HepG2 (cell line): Measurements from ENCODE around the gene METTL26. TPM values are rescaled to one million over a fixed set of nuclear protein-coding genes. Genes with fewer than 3 reads are reported as not detected.

ENCODE experiments used
- BCL6 ChIP-seq: IDR thresholded peaks from 2 replicates; pipeline ENCODE4 v1.6.1; 2016; ENCODE audit warnings: missing genetic modification reagents, missing compliant biosample characterization
- CEBPZ ChIP-seq: IDR thresholded peaks from 2 replicates; pipeline ENCODE4 v1.6.1; 2012; ENCODE audit warnings: low read length, improper control_type of control experiment
- DR1 ChIP-seq: sonication (generic); formaldehyde crosslinking; IDR thresholded peaks from 2 replicates; pipeline ENCODE4 v1.8.0; 2021; ENCODE audit warnings: mild to moderate bottlenecking, missing genetic modification reagents, inconsistent platforms
- ESRRA ChIP-seq: sonication (generic); formaldehyde crosslinking; IDR thresholded peaks from 2 replicates; pipeline ENCODE4 v1.5.1; 2020; ENCODE audit warnings: mild to moderate bottlenecking, low read depth, missing genetic modification reagents
- HNF4G ChIP-seq, 2 experiments: sonication (generic) in 1 of 2; formaldehyde crosslinking in 1 of 2; IDR thresholded peaks; 2 replicates each; pipeline versions ENCODE4 v1.4.0 to v1.6.1; 2011 to 2020; ENCODE audit warnings: borderline replicate concordance in 2 of 2, low read depth in 2 of 2, mild to moderate bottlenecking in 2 of 2, low read length in 1 of 2, missing genetic modification reagents in 1 of 2, moderate library complexity in 1 of 2
- LCORL ChIP-seq, 2 experiments: fragments of 450-650 bp in 1 of 2; sonication (generic) in 1 of 2; formaldehyde crosslinking in 1 of 2; IDR thresholded peaks; 2 replicates each; pipeline versions ENCODE4 v1.5.0 to v1.6.1; 2017 to 2020; ENCODE audit warnings: antibody characterized with exemption in 1 of 2, missing genetic modification reagents in 1 of 2
- MED1 ChIP-seq: sonication (generic); formaldehyde crosslinking; IDR thresholded peaks from 2 replicates; pipeline ENCODE4 v1.4.0; 2020; ENCODE audit warnings: missing genetic modification reagents
- MXD3 ChIP-seq: IDR thresholded peaks from 2 replicates; pipeline ENCODE4 v1.6.1; 2016; ENCODE audit warnings: mild to moderate bottlenecking, missing biosample characterization, missing genetic modification reagents
- TEAD2 ChIP-seq: sonication (generic); formaldehyde crosslinking; IDR thresholded peaks from 2 replicates; pipeline ENCODE4 v1.9.0; 2021; ENCODE audit warnings: missing genetic modification reagents
- ZBTB10 ChIP-seq: sonication (generic); formaldehyde crosslinking; IDR thresholded peaks from 2 replicates; pipeline ENCODE4 v1.4.0; 2020; ENCODE audit warnings: missing genetic modification reagents, borderline replicate concordance
- ZNF512B ChIP-seq: sonication (generic); formaldehyde crosslinking; IDR thresholded peaks from 2 replicates; pipeline ENCODE4 v1.5.1; 2020; ENCODE audit warnings: missing genetic modification reagents, mild to moderate bottlenecking, borderline replicate concordance
- ZNF724P ChIP-seq: sonication (generic); formaldehyde crosslinking; IDR thresholded peaks from 2 replicates; pipeline ENCODE4 v1.8.0; 2022; ENCODE audit warnings: missing genetic modification reagents, borderline replicate concordance
- ZSCAN21 ChIP-seq: sonication (generic); formaldehyde crosslinking; IDR thresholded peaks from 2 replicates; pipeline ENCODE4 v1.8.0; 2022; ENCODE audit warnings: mild to moderate bottlenecking, missing genetic modification reagents, moderate library complexity, borderline replicate concordance
- polyA plus RNA-seq, 8 experiments: library from polyadenylated mRNA; depleted of rRNA in 3 of 8; stranded (reverse) in 7 of 8; unstranded in 1 of 8; fragments of >200 nt; fragmentation: Illumina TruSeq in 4 of 8; extraction: Trizol in 4 of 8; gene quantifications; 2 replicates each; pipeline versions ENCODE4 v1.2.1 to v1.2.3, GENCODE V29; 2011 to 2016; ENCODE audit warnings: low read depth in 4 of 8, missing spikeins in 1 of 8, mixed read lengths in 1 of 8; ENCODE audit not compliant: insufficient read depth in 1 of 8
- total RNA-seq, 5 experiments: library from RNA; depleted of rRNA; stranded (reverse); fragments of >200 nt; fragmentation: Illumina TruSeq; extraction: Trizol; gene quantifications; 2 replicates each; pipeline ENCODE4 v1.2.3, GENCODE V29; 2016; ENCODE audit warnings: low read depth in 1 of 5
- TF ChIP-seq, protein P1 (sequence below): sonication (generic); formaldehyde crosslinking; IDR thresholded peaks from 2 replicates; pipeline ENCODE4 v1.8.1; 2023; ENCODE audit warnings: mild to moderate bottlenecking, moderate library complexity, missing genetic modification reagents
- TF ChIP-seq, protein P2 (sequence below): sonication (generic); formaldehyde crosslinking; IDR thresholded peaks from 2 replicates; pipeline ENCODE4 v1.4.0; 2020; ENCODE audit warnings: missing genetic modification reagents

Gene METTL26
- total and polyA plus RNA-seq, 2 of the 13 experiments (the other 11 are each of a cell fraction or from before 2014, with no cell fraction given), result 65.5 to 70.1 TPM

DNA sequence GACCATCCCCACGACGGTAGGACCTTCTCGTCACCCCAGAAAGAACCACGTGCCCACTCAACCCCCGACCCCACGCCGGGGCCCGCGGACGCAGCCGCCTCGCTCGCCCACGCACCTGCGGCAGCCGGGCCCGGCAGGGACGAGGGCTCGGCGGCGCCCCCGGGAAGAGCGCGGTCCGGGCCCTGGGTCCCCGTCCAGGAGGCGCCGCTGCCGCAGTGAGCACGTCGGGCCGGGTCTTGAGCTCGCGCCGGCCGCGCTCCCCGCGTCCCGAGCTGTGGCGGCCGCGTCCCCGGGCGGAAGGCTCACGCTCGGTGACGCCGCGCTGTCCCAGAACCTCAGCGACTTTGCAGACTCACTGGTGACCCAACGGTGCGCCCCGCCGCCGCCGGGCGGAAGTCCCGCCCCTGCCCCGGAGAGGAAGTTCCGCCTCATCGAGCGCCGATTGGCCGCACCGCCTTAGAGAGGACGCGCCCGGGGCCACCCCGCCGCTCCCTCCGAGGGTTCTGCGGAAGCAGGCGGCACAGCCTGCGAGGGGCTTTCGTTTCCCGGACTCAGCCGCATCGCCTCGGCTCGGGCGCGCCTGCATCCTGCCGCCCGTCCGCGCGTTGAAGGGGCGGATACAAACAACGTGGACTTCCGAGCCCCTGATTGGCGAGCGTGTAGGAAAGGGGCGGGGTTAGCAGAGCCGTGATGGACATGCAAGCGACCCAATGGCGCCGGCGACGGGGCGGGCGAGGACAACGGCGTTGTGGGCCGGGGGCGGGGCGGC lies 47.0 kb downstream of the METTL26 start (continued):
- TF ChIP-seq ESRRA (CRISPR knock-in tag), result peak; percentile 66
- TF ChIP-seq CEBPZ, result no peak; the same call in 1 of the 2 replicates
- peak; percentile 79; the same call in 1 of the 2 replicates for TF ChIP-seq MXD3 (CRISPR knock-in tag)
- TF ChIP-seq LCORL (IDR thresholded peaks at IDR 0.05), result no peak
- TF ChIP-seq LCORL (CRISPR knock-in tag; IDR thresholded peaks at IDR 0.05), result 0 out of 2 replicates have a peak, but pooled peaks have one; percentile 27
- TF ChIP-seq, protein P1, sequence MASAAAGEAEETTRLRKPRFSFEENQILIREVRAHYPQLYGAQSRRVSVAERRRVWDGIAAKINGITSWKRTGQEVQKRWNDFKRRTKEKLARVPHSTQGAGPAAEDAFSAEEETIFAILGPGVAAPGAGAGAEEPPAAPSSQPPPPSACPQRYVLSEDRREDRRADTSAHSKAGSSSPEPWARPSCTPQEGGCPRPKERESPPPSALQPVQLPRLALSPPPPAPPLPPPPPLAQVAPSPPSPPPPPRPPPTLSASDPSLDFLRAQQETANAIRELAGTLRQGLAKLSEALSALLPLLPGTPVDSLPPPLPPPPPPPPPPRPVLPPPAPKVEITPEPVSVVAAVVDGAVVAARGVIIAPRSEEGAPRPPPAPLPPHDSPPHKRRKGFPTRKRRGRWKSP (CRISPR knock-in tag), result peak; percentile 65
- TF ChIP-seq ZSCAN21 (CRISPR knock-in tag), result peak; percentile 61; the same call in 1 of the 2 replicates
- TF ChIP-seq, protein P2, sequence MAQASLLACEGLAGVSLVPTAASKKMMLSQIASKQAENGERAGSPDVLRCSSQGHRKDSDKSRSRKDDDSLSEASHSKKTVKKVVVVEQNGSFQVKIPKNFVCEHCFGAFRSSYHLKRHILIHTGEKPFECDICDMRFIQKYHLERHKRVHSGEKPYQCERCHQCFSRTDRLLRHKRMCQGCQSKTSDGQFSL (CRISPR knock-in tag), result 0 out of 2 replicates have a peak, but pooled peaks have one; percentile 34
- peak; percentile 27; the same call in 1 of the 2 replicates for TF ChIP-seq MED1 (CRISPR knock-in tag)
- TF ChIP-seq ZNF512B (CRISPR knock-in tag), result no peak
- 0 out of 2 replicates have a peak, but pooled peaks have one; percentile 20 for TF ChIP-seq TEAD2 (CRISPR knock-in tag)
- peak; percentile 50; the same call in 1 of the 2 replicates for TF ChIP-seq ZNF724P (CRISPR knock-in tag)
- no peak for TF ChIP-seq HNF4G (IDR thresholded peaks at IDR 0.05; ENCODE audit: borderline replicate concordance, low read depth, low read length)
- TF ChIP-seq HNF4G (CRISPR knock-in tag; IDR thresholded peaks at IDR 0.05; ENCODE audit: borderline replicate concordance, low read depth), result no peak
- TF ChIP-seq DR1 (CRISPR knock-in tag), result peak; percentile 69; the same call in 1 of the 2 replicates
- TF ChIP-seq BCL6 (CRISPR knock-in tag), result 0 out of 2 replicates have a peak, but pooled peaks have one; percentile 8
- TF ChIP-seq ZBTB10 (CRISPR knock-in tag), result 0 out of 2 replicates have a peak, but pooled peaks have one; percentile 21
